ENCODE results near the gene TMEM108.
A peak's percentile ranks its signal among the peaks of the same experiment; 100 is the strongest.

TMEM108 gene

DNA sequence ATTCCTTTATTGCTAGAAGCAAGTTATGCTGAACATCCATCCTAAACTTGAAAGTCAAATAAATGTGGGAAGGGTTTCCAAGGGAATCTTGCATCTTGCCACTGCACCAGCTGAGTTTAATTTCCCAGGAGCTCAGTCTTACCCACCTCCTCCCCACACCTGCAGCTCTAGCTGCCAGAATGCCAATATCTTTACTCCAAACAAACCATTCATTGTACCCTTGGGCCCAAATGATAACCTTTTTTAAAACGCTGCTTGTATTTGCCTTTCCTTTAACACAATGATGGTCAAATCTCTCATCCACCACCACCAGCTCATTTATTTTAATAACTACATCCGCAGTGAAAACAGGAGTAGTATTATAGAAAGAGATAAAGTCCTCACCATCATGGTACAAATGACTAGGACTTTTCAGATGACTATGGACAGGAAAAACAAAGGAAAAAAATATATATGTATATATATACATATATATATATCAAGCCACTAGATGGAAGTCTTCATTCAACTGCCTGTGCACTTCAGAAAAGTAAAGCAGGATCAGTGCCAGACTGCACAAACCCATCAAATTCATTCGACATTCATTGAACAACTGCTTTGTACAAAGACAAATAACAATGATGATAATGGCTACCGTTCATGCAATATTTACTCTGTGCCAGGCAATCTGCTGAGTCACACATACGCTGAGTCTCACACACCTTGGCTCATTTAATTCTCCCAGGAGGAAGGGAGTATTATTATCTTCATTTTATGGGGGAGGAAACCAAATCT is 405.6 kb downstream of the TMEM108 start:
- H3K27me3 ChIP-seq (ENCODE audit: insufficient read depth, low read length) = no peaks in the 10 kb centered on the region
- peak overlapping the region; percentile 27; the same call in 1 of the 2 replicates for H3K4me2 ChIP-seq (ENCODE audit: low read length)
- no peak for TF ChIP-seq EZH2 (IDR thresholded peaks at IDR 0.05; ENCODE audit: borderline replicate concordance, low read length)
- peak; percentile 18 for TF ChIP-seq CTCF (IDR thresholded peaks at IDR 0.05; ENCODE audit: low read length)
- H3K36me3 ChIP-seq (ENCODE audit: insufficient read depth, low read length) = peaks cover 20% of the 10 kb centered on the region
- peaks cover 6% of the 10 kb centered on the region for H3K9me3 ChIP-seq (ENCODE audit: low read length)
- peaks cover 67% of the 10 kb centered on the region for H3K4me1 ChIP-seq (ENCODE audit: insufficient read depth, low read length, severe bottlenecking)
- H3K9ac ChIP-seq (ENCODE audit: low read length) = peak overlapping the region; percentile 14; the same call in 1 of the 2 replicates
- H4K20me1 ChIP-seq (ENCODE audit: insufficient read depth, low read length) = no peaks in the 10 kb centered on the region
- no peak overlapping the region for H3K4me3 ChIP-seq (ENCODE audit: low read depth, low read length, poor library complexity, severe bottlenecking)
- H3K9me2 ChIP-seq (ENCODE audit: low read depth, low read length) = no peaks in the 10 kb centered on the region
- H3F3A ChIP-seq (ENCODE audit: insufficient read depth, low read length) = no peaks in the 10 kb centered on the region
- H2AFZ ChIP-seq (ENCODE audit: low read length) = no peak overlapping the region
- H3K27ac ChIP-seq (ENCODE audit: low read depth, low read length, poor library complexity, severe bottlenecking) = peak overlapping the region; percentile 65
- H3K79me2 ChIP-seq (ENCODE audit: insufficient read depth, low read length) = no peaks in the 10 kb centered on the region

- TF ChIP-seq CTCF (IDR thresholded peaks at IDR 0.05; ENCODE audit: low read length) (no peak), EZH2 (IDR thresholded peaks at IDR 0.05; ENCODE audit: borderline replicate concordance, low read length) (no peak)
- Histone ChIP-seq H2AFZ (ENCODE audit: low read length) (no peak overlapping the region), H3K4me2 (ENCODE audit: low read length) (peak overlapping the region; percentile 12; the same call in 1 of the 2 replicates)
Measured at GRCh38 chr3:133444423-133444774, 406.2 kb downstream of the TMEM108 start.

DNA sequence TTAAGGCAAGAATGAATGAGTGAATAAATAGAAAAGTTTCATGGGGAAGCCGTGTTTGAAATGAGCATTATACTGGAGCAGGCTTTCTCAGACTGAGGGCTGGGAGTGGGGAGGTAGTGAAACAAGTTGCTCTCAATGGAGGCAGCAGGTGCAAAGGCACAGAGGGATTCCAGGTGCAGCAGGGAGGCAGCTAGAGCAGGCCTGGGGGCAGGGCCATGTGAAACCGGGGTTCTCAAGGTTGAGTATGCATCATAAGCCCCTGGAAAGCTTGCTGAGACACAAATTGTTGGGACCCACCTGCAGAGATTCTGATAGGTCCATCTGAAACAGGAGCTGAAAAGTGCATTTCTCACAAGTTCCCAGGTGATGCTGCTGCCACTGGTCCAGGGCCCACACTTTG is 406.9 kb downstream of the TMEM108 start:
- Histone ChIP-seq H3K9ac (ENCODE audit: low read length) (no peak overlapping the region), H3K9me3 (ENCODE audit: low read length) (peaks cover 5% of the 10 kb centered on the region), H3K79me2 (ENCODE audit: insufficient read depth, low read length) (no peaks in the 10 kb centered on the region), H3F3A (ENCODE audit: insufficient read depth, low read length) (no peaks in the 10 kb centered on the region), H3K4me2 (ENCODE audit: low read length) (no peak overlapping the region), H3K36me3 (ENCODE audit: insufficient read depth, low read length) (peaks cover 7% of the 10 kb centered on the region), H3K27me3 (ENCODE audit: insufficient read depth, low read length) (no peaks in the 10 kb centered on the region), H3K27ac (ENCODE audit: low read depth, low read length, poor library complexity, severe bottlenecking) (peak overlapping the region; percentile 65), H2AFZ (ENCODE audit: low read length) (no peak overlapping the region), H3K4me1 (ENCODE audit: insufficient read depth, low read length, severe bottlenecking) (peaks cover 79% of the 10 kb centered on the region), H3K9me2 (ENCODE audit: low read depth, low read length) (no peaks in the 10 kb centered on the region), H4K20me1 (ENCODE audit: insufficient read depth, low read length) (no peaks in the 10 kb centered on the region), H3K4me3 (ENCODE audit: low read depth, low read length, poor library complexity, severe bottlenecking) (no peak overlapping the region)
- TF ChIP-seq EZH2 (IDR thresholded peaks at IDR 0.05; ENCODE audit: borderline replicate concordance, low read length) (no peak), CTCF (IDR thresholded peaks at IDR 0.05; ENCODE audit: low read length) (no peak)

More at GRCh38 chr3:133444423-133444774, 406.2 kb downstream of the TMEM108 start:
- Histone ChIP-seq H3K4me1 (ENCODE audit: insufficient read depth, low read length, severe bottlenecking) (peaks cover 72% of the 10 kb centered on the region), H3K79me2 (ENCODE audit: insufficient read depth, low read length) (no peaks in the 10 kb centered on the region), H3K27ac (ENCODE audit: low read depth, low read length, poor library complexity, severe bottlenecking) (peak overlapping the region; percentile 65), H3K9me3 (ENCODE audit: low read length) (peaks cover 6% of the 10 kb centered on the region), H3K9me2 (ENCODE audit: low read depth, low read length) (no peaks in the 10 kb centered on the region), H3K27me3 (ENCODE audit: insufficient read depth, low read length) (no peaks in the 10 kb centered on the region), H3K9ac (ENCODE audit: low read length) (no peak overlapping the region), H3K4me3 (ENCODE audit: low read depth, low read length, poor library complexity, severe bottlenecking) (no peak overlapping the region), H3K36me3 (ENCODE audit: insufficient read depth, low read length) (peaks cover 15% of the 10 kb centered on the region), H4K20me1 (ENCODE audit: insufficient read depth, low read length) (no peaks in the 10 kb centered on the region), H3F3A (ENCODE audit: insufficient read depth, low read length) (no peaks in the 10 kb centered on the region)

Data from OCI-LY1 (cell line).